ENCODE measurements around the gene TAF8.

TAF8 gene

DNA sequence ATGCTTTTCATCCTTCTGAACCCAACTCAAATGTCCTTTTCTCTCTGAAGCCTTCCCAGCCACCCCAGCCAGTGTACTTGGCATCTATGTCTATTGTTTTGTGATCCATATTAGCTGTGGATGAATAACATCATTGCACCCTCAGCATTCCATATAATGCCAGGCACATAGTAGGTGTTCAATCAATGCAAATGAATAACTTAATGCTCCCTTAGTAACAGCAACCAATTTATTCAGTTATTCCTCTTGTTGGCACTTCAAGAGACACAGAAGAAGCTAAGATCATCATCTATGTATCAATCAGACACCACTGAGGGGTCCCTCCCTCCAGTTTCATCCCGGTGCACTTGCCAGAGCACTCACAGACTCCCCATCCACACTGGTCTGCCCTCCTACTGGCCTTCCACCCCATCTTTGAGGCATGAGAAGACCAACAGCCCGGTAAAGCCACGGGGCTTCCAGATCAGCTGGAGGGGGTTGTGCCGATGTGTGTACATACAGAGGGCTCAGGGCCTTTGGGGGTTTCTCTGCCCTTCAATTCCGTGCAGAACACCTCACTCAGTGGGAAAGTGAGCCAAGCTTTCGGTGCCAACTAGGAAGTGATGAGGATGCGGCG, 2.4 kb upstream of the TAF8 start:
- H3K27me3 ChIP-seq (ENCODE audit: insufficient read depth, poor library complexity, severe bottlenecking): no peaks in the 10 kb centered on the region
- peak overlapping the region; percentile 69 for H3K4me3 ChIP-seq (replicated peaks; ENCODE audit: insufficient read depth, low read length)
- no peak for DNase-seq (ENCODE audit: low read depth in 1 of 2, low spot score in 1 of 2)
- H3K27ac ChIP-seq (replicated peaks): no peak overlapping the region
- TF ChIP-seq SPI1 (IDR thresholded peaks at IDR 0.05; ENCODE audit: borderline replicate concordance, low read depth): no peak

- H3K27me3 ChIP-seq (ENCODE audit: insufficient read depth, poor library complexity, severe bottlenecking): no peaks in the 10 kb centered on the region
- peak overlapping the region; percentile 69 for H3K4me3 ChIP-seq (replicated peaks; ENCODE audit: insufficient read depth, low read length)
- TF ChIP-seq SPI1 (IDR thresholded peaks at IDR 0.05; ENCODE audit: borderline replicate concordance, low read depth): no peak
- no peak for TF ChIP-seq REST (IDR thresholded peaks at IDR 0.05; ENCODE audit: insufficient replicate concordance, low read depth)
- no peak for TF ChIP-seq GABPA (IDR thresholded peaks at IDR 0.05; ENCODE audit: low read depth)
- TF ChIP-seq POLR2AphosphoS5 (IDR thresholded peaks at IDR 0.05; ENCODE audit: low read depth): no peak
- TF ChIP-seq, protein P1, sequence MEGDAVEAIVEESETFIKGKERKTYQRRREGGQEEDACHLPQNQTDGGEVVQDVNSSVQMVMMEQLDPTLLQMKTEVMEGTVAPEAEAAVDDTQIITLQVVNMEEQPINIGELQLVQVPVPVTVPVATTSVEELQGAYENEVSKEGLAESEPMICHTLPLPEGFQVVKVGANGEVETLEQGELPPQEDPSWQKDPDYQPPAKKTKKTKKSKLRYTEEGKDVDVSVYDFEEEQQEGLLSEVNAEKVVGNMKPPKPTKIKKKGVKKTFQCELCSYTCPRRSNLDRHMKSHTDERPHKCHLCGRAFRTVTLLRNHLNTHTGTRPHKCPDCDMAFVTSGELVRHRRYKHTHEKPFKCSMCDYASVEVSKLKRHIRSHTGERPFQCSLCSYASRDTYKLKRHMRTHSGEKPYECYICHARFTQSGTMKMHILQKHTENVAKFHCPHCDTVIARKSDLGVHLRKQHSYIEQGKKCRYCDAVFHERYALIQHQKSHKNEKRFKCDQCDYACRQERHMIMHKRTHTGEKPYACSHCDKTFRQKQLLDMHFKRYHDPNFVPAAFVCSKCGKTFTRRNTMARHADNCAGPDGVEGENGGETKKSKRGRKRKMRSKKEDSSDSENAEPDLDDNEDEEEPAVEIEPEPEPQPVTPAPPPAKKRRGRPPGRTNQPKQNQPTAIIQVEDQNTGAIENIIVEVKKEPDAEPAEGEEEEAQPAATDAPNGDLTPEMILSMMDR (IDR thresholded peaks at IDR 0.05; ENCODE audit: insufficient read depth, low read length): no peak
- no peak overlapping the region for H3K27ac ChIP-seq (replicated peaks)
- no peak for DNase-seq (ENCODE audit: low read depth in 1 of 2, low spot score in 1 of 2)
Observed at GRCh38 chr6:42049116-42049809, 1.1 kb upstream of the TAF8 start.

DNA sequence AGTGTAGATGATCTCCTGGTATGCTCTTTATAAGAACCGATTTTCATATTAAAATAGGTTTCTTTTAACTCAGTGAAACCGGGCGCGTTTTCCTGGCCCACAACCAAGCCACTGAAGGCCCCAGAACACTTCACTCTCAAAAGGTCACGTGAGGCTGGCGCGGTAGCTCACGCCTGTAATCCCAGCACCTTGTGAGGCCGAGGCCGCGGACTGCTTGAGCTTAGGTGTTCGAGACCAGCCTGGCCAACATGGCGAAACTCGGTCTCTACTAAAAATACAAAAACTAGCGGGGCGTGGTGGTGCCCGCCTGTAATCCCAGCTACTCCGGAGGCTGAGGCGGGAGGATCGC, 402 bp upstream of the TAF8 start:
- DNase-seq (ENCODE audit: low read depth in 1 of 2, low spot score in 1 of 2): no peak

More for the DNA sequence above, 402 bp upstream of the TAF8 start:
- H3K4me3 ChIP-seq (replicated peaks; ENCODE audit: insufficient read depth, low read length): peak overlapping the region; percentile 57
- no peaks in the 10 kb centered on the region for H3K27me3 ChIP-seq (ENCODE audit: insufficient read depth, poor library complexity, severe bottlenecking)
- TF ChIP-seq, protein P1 (IDR thresholded peaks at IDR 0.05; ENCODE audit: insufficient read depth, low read length): no peak
- TF ChIP-seq SPI1 (IDR thresholded peaks at IDR 0.05; ENCODE audit: borderline replicate concordance, low read depth): no peak
- no peak for TF ChIP-seq REST (IDR thresholded peaks at IDR 0.05; ENCODE audit: insufficient replicate concordance, low read depth)
- H3K27ac ChIP-seq (replicated peaks): no peak overlapping the region; the same call in 1 of the 2 replicates
